Measurements from ENCODE around the gene WDR18.

WDR18 gene

GRCh38 chr19:964116-964520 lies 20.0 kb upstream of the WDR18 start:
- no peak for DNase-seq (ENCODE audit: low read depth in 2 of 2)

- no peak for DNase-seq (ENCODE audit: low read depth in 2 of 2)
These were observed 19.1 kb upstream of the WDR18 start for GRCh38 chr19:964761-965694.

- DNase-seq (ENCODE audit: low read depth in 2 of 2) = no peak
These were observed 17.6 kb upstream of the WDR18 start for GRCh38 chr19:966485-967088.

- no peak for DNase-seq (ENCODE audit: low read depth in 2 of 2)
These were observed 13.4 kb upstream of the WDR18 start for GRCh38 chr19:970695-971094.

- DNase-seq (ENCODE audit: low read depth in 2 of 2) = no peak
These were observed 12.3 kb upstream of the WDR18 start for GRCh38 chr19:971795-972194.

- no peak for DNase-seq (ENCODE audit: low read depth in 2 of 2)
These were observed 11.9 kb upstream of the WDR18 start for GRCh38 chr19:972281-972680.

- DNase-seq (ENCODE audit: low read depth in 2 of 2) = no peak
These were observed 10.2 kb upstream of the WDR18 start for GRCh38 chr19:973726-974563.

- no peak for DNase-seq (ENCODE audit: low read depth in 2 of 2)
These were observed 9.4 kb upstream of the WDR18 start for GRCh38 chr19:974564-975257.

- no peak for DNase-seq (ENCODE audit: low read depth in 2 of 2)
These were observed 7.7 kb upstream of the WDR18 start for GRCh38 chr19:976476-976875.

GRCh38 chr19:977058-977464 lies 7.1 kb upstream of the WDR18 start:
- no peak for DNase-seq (ENCODE audit: low read depth in 2 of 2)

- no peak for DNase-seq (ENCODE audit: low read depth in 2 of 2)
These were observed 4.8 kb upstream of the WDR18 start for GRCh38 chr19:979318-979741.

GRCh38 chr19:980133-980998 lies 3.8 kb upstream of the WDR18 start:
- DNase-seq (ENCODE audit: low read depth in 2 of 2) = no peak

GRCh38 chr19:982567-983170 lies 1.5 kb upstream of the WDR18 start:
- peak; percentile 59 to 66 for DNase-seq (ENCODE audit: low read depth in 2 of 2)

- DNase-seq (ENCODE audit: low read depth in 2 of 2) = no peak
These were observed 1.9 kb downstream of the WDR18 start for GRCh38 chr19:986083-986482.

GRCh38 chr19:988081-988480 lies 3.9 kb downstream of the WDR18 start:
- DNase-seq (ENCODE audit: low read depth in 2 of 2) = no peak

- no peak for DNase-seq (ENCODE audit: low read depth in 2 of 2)
These were observed 4.4 kb downstream of the WDR18 start for GRCh38 chr19:988510-988909.

GRCh38 chr19:989381-990081 lies 5.4 kb downstream of the WDR18 start:
- no peak for DNase-seq (ENCODE audit: low read depth in 2 of 2)

- no peak for DNase-seq (ENCODE audit: low read depth in 2 of 2)
These were observed 6.0 kb downstream of the WDR18 start for GRCh38 chr19:990119-990571.

- no peak for DNase-seq (ENCODE audit: low read depth in 2 of 2)
These were observed 6.6 kb downstream of the WDR18 start for GRCh38 chr19:990746-991145.
